Endodermal cell (in vitro differentiated cells): Measurements from ENCODE around the gene KCTD17. TPM values are rescaled to one million over a fixed set of nuclear protein-coding genes. Genes with fewer than 3 reads are reported as not detected.

Experiments
- DNase-seq: peaks from one replicate; pipeline ENCODE4 v3.0.0-alpha.2; 2017
- H3K27ac ChIP-seq: 2 replicates; pipeline ENCODE4 v1.5.1; 2013; ENCODE audit warnings: mild to moderate bottlenecking, low read depth, low read length, moderate library complexity
- H3K27me3 ChIP-seq: 2 replicates; pipeline ENCODE4 v1.6.1; 2013; ENCODE audit warnings: mild to moderate bottlenecking, low read length, moderate library complexity; ENCODE audit not compliant: insufficient read depth, control insufficient read depth, poor library complexity, severe bottlenecking
- H3K36me3 ChIP-seq: 2 replicates; pipeline ENCODE4 v1.7.0; 2013; ENCODE audit warnings: mild to moderate bottlenecking, low read length, moderate library complexity; ENCODE audit not compliant: control insufficient read depth, insufficient read depth
- H3K4me1 ChIP-seq: one replicate; pipeline ENCODE4 v1.7.0; 2013; ENCODE audit warnings: low read length; ENCODE audit not compliant: control insufficient read depth, insufficient read depth
- H3K4me3 ChIP-seq: 2 replicates; pipeline ENCODE4 v1.5.1; 2013; ENCODE audit warnings: mild to moderate bottlenecking, low read length, moderate library complexity
- H3K9ac ChIP-seq: 2 replicates; pipeline ENCODE4 v1.6.1; 2013; ENCODE audit warnings: mild to moderate bottlenecking, low read length, moderate library complexity; ENCODE audit not compliant: poor library complexity, severe bottlenecking; ENCODE audit errors: extremely low read depth
- H3K9me3 ChIP-seq: 2 replicates; pipeline ENCODE4 v1.6.1; 2013; ENCODE audit warnings: mild to moderate bottlenecking, low read length, moderate library complexity; ENCODE audit not compliant: control insufficient read depth
- H3K27ac Mint-ChIP-seq: 2 replicates; pipeline ENCODE4 v1.8.0; 2020; ENCODE audit warnings: mixed read lengths
- H3K27me3 Mint-ChIP-seq: 2 replicates; pipeline ENCODE4 v1.8.0; 2021; ENCODE audit warnings: mild to moderate bottlenecking, mixed read lengths; ENCODE audit not compliant: insufficient read depth
- H3K36me3 Mint-ChIP-seq: 2 replicates; pipeline ENCODE4 v1.8.0; 2020; ENCODE audit warnings: low read depth, mixed read lengths
- H3K4me1 Mint-ChIP-seq: 2 replicates; pipeline ENCODE4 v1.8.0; 2020; ENCODE audit warnings: mixed read lengths
- H3K4me3 Mint-ChIP-seq: 2 replicates; pipeline ENCODE4 v1.8.0; 2020; ENCODE audit warnings: mild to moderate bottlenecking, moderate library complexity, mixed read lengths
- H3K9me3 Mint-ChIP-seq: 2 replicates; pipeline ENCODE4 v1.8.0; 2020; ENCODE audit warnings: mild to moderate bottlenecking, mixed read lengths
- CTCF ChIP-seq: fragments of 200-600 bp; sonication (generic); conservative IDR thresholded peaks from 2 replicates; pipeline ENCODE4 v1.5.0; 2021; ENCODE audit warnings: antibody characterized with exemption, mild to moderate bottlenecking
- WGBS, 2 experiments: methylation state at CpG; one replicate each; pipeline versions ENCODE4 v1.1.5 to v1.1.7; 2013; ENCODE audit warnings: missing lambda C conversion rate in 2 of 2, mixed read lengths in 1 of 2; ENCODE audit not compliant: insufficient coverage in 1 of 2, insufficient read length in 1 of 2; 5-methylcytosine and 5-hydroxymethylcytosine counted together
- total RNA-seq, 2 donors: library from RNA; stranded (reverse); fragmentation: NEBNext Ultra II Directional in 1 of 2; extraction: Animal tissue kit (Norgen Biotek cat#: 25700) in 1 of 2; gene quantifications; 2 replicates in 1 of 2; 3 replicates in 1 of 2; pipeline ENCODE4 v1.2.1, GENCODE V29; 2021

KCTD17 gene
- total RNA-seq, 2 donors from 2014 or later = 35.4 to 37.0 TPM

DNA sequence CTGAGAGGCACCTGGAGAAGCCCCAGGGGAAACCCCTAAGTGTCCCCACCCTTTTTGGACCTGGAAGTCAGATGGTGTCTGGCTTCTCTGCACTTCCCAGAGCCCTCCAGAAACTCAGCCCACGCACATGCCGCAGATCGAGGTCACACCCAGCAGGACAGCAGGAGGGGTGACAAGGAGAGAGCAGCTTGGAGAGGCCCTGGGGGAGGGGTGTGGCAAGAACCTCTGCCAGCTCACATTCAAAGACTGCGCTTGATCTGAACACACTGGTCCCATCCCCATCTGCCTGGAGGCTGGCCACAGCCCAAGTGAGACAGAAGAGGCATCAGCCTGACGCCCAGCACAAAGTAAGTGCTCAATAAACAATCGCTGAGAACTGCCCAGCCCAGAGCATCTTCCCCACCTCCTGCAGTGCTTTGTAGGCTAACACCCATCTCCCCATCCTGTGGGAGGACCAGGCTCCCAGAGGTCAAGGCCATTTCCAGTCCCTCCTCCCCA, 36.6 kb downstream of the KCTD17 start:
- Mint-ChIP-seq H3K27me3 (peaks cover 7% of the 10 kb centered on the region), H3K36me3 (no peaks in the 10 kb centered on the region), H3K9me3 (no peaks in the 10 kb centered on the region), H3K27ac (no peak overlapping the region), H3K4me1 (peaks cover 8% of the 10 kb centered on the region), H3K4me3 (no peak overlapping the region)
- Histone ChIP-seq H3K4me3 (no peak overlapping the region), H3K27ac (no peak overlapping the region), H3K4me1 (peaks cover 3% of the 10 kb centered on the region), H3K9me3 (no peaks in the 10 kb centered on the region), H3K9ac (no peak overlapping the region), H3K27me3 (no peaks in the 10 kb centered on the region), H3K36me3 (no peaks in the 10 kb centered on the region)
- DNase-seq = no peak
- no peak for TF ChIP-seq CTCF
- 57 to 62% methylated on average over 6 of the region's 6 CpGs for WGBS, 2 experiments

DNA sequence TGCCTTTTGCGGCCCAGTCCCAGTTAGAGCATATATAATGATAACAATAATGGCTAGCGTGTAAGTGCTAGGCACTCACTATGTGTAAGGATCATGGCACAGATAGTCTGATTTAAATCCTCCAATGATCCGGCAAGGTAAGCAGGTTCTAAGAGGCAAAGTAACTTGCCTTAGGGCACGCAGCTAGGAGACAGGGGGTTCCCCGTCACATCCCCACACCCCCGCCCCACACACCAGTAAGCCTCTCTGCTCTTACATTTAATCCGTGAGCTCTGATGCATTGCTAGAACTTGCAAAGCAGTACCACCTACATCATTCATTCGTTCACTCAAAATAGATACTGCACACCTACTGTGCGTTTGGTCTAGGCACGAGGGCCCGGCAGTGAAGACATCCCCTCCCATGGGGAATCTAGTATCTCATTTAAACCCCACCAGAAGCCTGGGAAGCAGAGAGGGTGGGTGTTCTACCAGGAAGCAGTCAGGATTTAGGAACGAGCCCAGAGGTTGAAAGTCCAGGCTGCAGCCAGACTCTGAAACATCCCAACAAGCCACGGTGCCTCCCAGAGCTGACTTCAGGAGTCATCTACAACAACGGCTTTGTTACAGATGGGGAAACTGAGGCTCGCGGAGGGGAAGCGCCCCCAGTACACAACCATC, 37.3 kb downstream of the KCTD17 start:
- H3K9ac ChIP-seq = no peak overlapping the region
- no peaks in the 10 kb centered on the region for H3K9me3 Mint-ChIP-seq
- DNase-seq = no peak
- TF ChIP-seq CTCF = no peak
- 87 to 90% methylated on average over 8 to 17 of the region's 17 CpGs for WGBS, 2 experiments
- H3K27ac Mint-ChIP-seq = no peak overlapping the region
- H3K27ac ChIP-seq = no peak overlapping the region
- H3K4me1 ChIP-seq = peaks cover 3% of the 10 kb centered on the region
- H3K27me3 Mint-ChIP-seq = peaks cover 5% of the 10 kb centered on the region
- no peaks in the 10 kb centered on the region for H3K36me3 ChIP-seq
- H3K4me3 ChIP-seq = no peak overlapping the region
- no peaks in the 10 kb centered on the region for H3K9me3 ChIP-seq
- no peaks in the 10 kb centered on the region for H3K27me3 ChIP-seq
- no peak overlapping the region for H3K4me3 Mint-ChIP-seq
- H3K36me3 Mint-ChIP-seq = no peaks in the 10 kb centered on the region
- peaks cover 8% of the 10 kb centered on the region for H3K4me1 Mint-ChIP-seq

- H3K4me1 Mint-ChIP-seq = peaks cover 8% of the 10 kb centered on the region
- H3K27me3 Mint-ChIP-seq = peaks cover 2% of the 10 kb centered on the region
- H3K9ac ChIP-seq = no peak overlapping the region
- 84 to 91% methylated on average over 9 to 12 of the region's 12 CpGs for WGBS, 2 experiments
- H3K36me3 Mint-ChIP-seq = no peaks in the 10 kb centered on the region
- H3K27me3 ChIP-seq = no peaks in the 10 kb centered on the region
- no peak overlapping the region for H3K27ac Mint-ChIP-seq
- no peak overlapping the region for H3K4me3 ChIP-seq
- H3K9me3 Mint-ChIP-seq = no peaks in the 10 kb centered on the region
- no peak overlapping the region for H3K27ac ChIP-seq
- no peaks in the 10 kb centered on the region for H3K36me3 ChIP-seq
- no peak for TF ChIP-seq CTCF
- DNase-seq = no peak
- H3K9me3 ChIP-seq = no peaks in the 10 kb centered on the region
- H3K4me1 ChIP-seq = peaks cover 3% of the 10 kb centered on the region
- H3K4me3 Mint-ChIP-seq = no peak overlapping the region
Measured at GRCh38 chr22:37089434-37089833, 37.9 kb downstream of the KCTD17 start.
